Muscle of leg (tissue), 11 donors: ENCODE measurements around the gene C19orf18. TPM values are rescaled to one million over a fixed set of nuclear protein-coding genes. Genes with fewer than 3 reads are reported as not detected.

Source experiments
- DNase-seq: peaks from one replicate; pipeline ENCODE4 v3.0.0; 2013
- H3K27ac ChIP-seq: one replicate; pipeline ENCODE4 v1.5.1; 2013; ENCODE audit warnings: mild to moderate bottlenecking, low read length, control low read depth
- H3K27me3 ChIP-seq: one replicate; pipeline ENCODE4 v1.6.1; 2013; ENCODE audit warnings: low read length; ENCODE audit not compliant: control insufficient read depth, insufficient read depth
- H3K36me3 ChIP-seq: one replicate; pipeline ENCODE4 v1.6.1; 2013; ENCODE audit warnings: low read length; ENCODE audit not compliant: control insufficient read depth, insufficient read depth
- H3K4me1 ChIP-seq: one replicate; pipeline ENCODE4 v1.6.1; 2013; ENCODE audit warnings: low read length; ENCODE audit not compliant: control insufficient read depth, insufficient read depth
- H3K4me3 ChIP-seq: one replicate; pipeline ENCODE4 v1.5.1; 2013; ENCODE audit warnings: low read length, control low read depth
- H3K9me3 ChIP-seq: replicated peaks from 2 replicates; pipeline ENCODE4 v1.6.1; 2013; ENCODE audit warnings: low read depth, low read length; ENCODE audit not compliant: control insufficient read depth
- WGBS: methylation state at CpG from one replicate; pipeline ENCODE4 v1.1.5; 2013; ENCODE audit warnings: missing lambda C conversion rate; ENCODE audit not compliant: insufficient coverage; 5-methylcytosine and 5-hydroxymethylcytosine counted together
- polyA plus RNA-seq, 8 donors: library from polyadenylated mRNA; unstranded; fragments of 120-200 nt; gene quantifications; one replicate each; pipeline versions ENCODE4 v1.2.1 to v1.2.3, GENCODE V29; 2013; ENCODE audit warnings: inconsistent platforms in 1 of 8, low replicate concordance in 1 of 8; ENCODE audit not compliant: insufficient read length in 8 of 8, insufficient read depth in 1 of 8
- total RNA-seq: library from RNA; stranded (reverse); fragments of 120-200 nt; gene quantifications from one replicate; pipeline ENCODE4 v1.2.4, GENCODE V29; 2013

C19orf18 gene
- total and polyA plus RNA-seq, 9 donors: 0.31 to 2.4 (median 0.89) TPM

- no peak for DNase-seq
- WGBS: 23% methylated on average over 20 of the region's 31 CpGs
- peaks cover 54% of the 10 kb centered on the region for H3K36me3 ChIP-seq
- no peaks in the 10 kb centered on the region for H3K27me3 ChIP-seq
- peaks cover 35% of the 10 kb centered on the region for H3K9me3 ChIP-seq
- H3K4me1 ChIP-seq: peaks cover 20% of the 10 kb centered on the region
- H3K4me3 ChIP-seq: peak overlapping the region; percentile 99
- peak overlapping the region; percentile 93 for H3K27ac ChIP-seq
These were observed 29.0 kb upstream of the C19orf18 start for GRCh38 chr19:58003174-58003828.

DNA sequence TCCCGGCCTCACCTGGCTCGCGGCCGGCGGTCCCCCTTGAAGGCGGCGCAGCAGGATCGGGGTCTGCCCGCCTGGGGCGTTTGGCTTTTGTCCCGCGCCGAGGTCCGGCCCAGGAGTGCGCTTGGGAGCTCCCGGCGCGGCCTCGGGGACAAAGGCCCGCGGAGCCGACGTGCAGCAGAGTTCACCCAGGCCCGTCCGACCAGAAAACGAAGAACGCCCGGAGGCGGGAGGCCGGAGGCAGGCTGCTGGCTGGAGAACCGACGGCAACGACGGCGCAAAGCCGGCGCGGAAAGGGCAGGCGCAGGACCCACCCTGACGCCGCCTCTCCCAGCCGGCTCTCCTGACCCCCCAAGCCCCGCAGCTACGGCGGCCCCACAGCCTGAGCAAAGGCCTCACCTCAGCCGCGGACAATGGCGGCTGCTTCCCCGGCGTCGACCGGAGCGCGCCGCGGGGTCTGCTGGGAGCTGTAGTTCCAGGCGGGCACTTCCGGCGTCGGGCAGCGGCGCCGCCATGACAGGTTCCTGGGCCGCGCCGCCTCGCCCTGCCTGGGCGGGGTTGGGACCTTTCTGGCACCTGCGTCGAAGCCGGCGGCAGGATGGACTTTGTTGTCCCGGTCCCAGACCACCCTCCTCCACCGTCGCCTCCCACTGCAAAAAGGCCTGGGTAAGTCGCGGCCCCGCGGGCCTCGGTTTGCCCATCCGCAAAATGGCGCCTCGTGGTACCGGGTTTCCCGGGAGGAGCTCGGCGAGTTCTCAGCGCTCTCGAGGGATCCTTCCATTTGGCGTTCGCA, 28.2 kb upstream of the C19orf18 start, which contains the start of gene ZNF606:
Gene ZNF606 (minus strand): TSS at position 437 of the 790 bp plus-strand sequence. CDS start 1,501 bp downstream, outside the sequence.
- Histone ChIP-seq H3K4me3 (peak within 1 kb of the TSS; percentile 99), H3K27ac (peak within 1 kb of the TSS; percentile 93), H3K4me1 (peaks cover 20% of the 10 kb centered on the region), H3K27me3 (no peaks in the 10 kb centered on the region), H3K36me3 (peaks cover 58% of the 10 kb centered on the region), H3K9me3 (peaks cover 36% of the 10 kb centered on the region)
- under 1% methylated on average over 75 of the region's 91 CpGs for WGBS
- peak; percentile 96 for DNase-seq

GRCh38 chr19:58001895-58002369, 27.6 kb upstream of the C19orf18 start:
- 0% methylated on average over 21 of the region's 23 CpGs for WGBS
- no peaks in the 10 kb centered on the region for H3K27me3 ChIP-seq
- H3K36me3 ChIP-seq: peaks cover 58% of the 10 kb centered on the region
- peaks cover 20% of the 10 kb centered on the region for H3K4me1 ChIP-seq
- no peak for DNase-seq
- peaks cover 36% of the 10 kb centered on the region for H3K9me3 ChIP-seq
- peak overlapping the region; percentile 93 for H3K27ac ChIP-seq
- H3K4me3 ChIP-seq: peak overlapping the region; percentile 99

DNA sequence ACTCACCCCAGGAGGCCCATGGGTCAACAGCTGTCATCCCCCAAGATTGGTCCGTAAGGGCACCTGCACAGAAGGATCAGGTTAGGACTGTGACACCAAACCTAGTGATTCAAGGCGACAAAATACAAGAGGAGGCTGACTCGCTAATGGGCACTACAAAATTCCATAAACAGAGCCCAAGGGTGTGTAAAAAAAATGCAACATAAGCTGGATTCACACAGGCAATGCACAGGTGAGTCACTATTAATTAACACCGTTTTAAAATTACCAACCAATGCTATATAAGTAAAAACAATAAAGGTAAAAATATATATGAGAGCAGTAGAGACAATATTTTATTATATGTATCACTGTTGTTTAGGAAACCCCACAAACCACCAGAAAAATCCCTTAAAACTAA, 26.3 kb upstream of the C19orf18 start:
- Histone ChIP-seq H3K27me3 (no peaks in the 10 kb centered on the region), H3K27ac (no peak overlapping the region), H3K4me3 (no peak overlapping the region), H3K4me1 (peaks cover 20% of the 10 kb centered on the region), H3K9me3 (peaks cover 33% of the 10 kb centered on the region), H3K36me3 (peaks cover 52% of the 10 kb centered on the region)
- no peak for DNase-seq
- WGBS: no CpG with 5 or more reads among the region's 4 CpGs

DNA sequence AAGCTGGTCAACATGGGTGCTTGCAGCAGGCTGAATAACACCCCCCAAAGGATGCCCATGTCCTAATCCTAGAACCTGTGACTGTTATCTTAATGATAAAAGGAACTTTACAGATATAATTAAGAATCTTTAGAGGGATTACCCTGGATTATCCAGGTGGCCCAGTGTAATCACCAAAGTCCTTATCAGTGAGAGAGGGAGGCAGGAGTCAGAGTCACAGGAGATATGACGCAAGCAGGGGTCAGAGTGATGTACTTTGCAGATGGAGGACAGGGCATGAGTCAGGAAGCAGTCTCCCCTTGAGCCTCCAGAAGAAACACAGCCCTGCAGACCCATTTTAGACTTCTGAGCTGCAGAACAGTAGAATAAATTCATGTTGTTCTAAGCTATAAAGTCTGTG, 18.5 kb upstream of the C19orf18 start:
- Histone ChIP-seq H3K4me3 (no peak overlapping the region), H3K27me3 (no peaks in the 10 kb centered on the region), H3K4me1 (no peaks in the 10 kb centered on the region), H3K27ac (no peak overlapping the region), H3K36me3 (peaks cover 58% of the 10 kb centered on the region), H3K9me3 (peaks cover 59% of the 10 kb centered on the region)
- no CpG with 5 or more reads among the region's 1 CpG for WGBS
- no peak for DNase-seq

GRCh38 chr19:57978586-57979289, 4.4 kb upstream of the C19orf18 start:
- H3K36me3 ChIP-seq: peaks cover 64% of the 10 kb centered on the region
- no peaks in the 10 kb centered on the region for H3K27me3 ChIP-seq
- WGBS: no CpG with 5 or more reads among the region's 3 CpGs
- no peak for DNase-seq
- H3K27ac ChIP-seq: no peak overlapping the region
- peaks cover 89% of the 10 kb centered on the region for H3K9me3 ChIP-seq
- no peaks in the 10 kb centered on the region for H3K4me1 ChIP-seq
- no peak overlapping the region for H3K4me3 ChIP-seq

- H3K9me3 ChIP-seq: peaks cover 39% of the 10 kb centered on the region
- no peak for DNase-seq
- no peak overlapping the region for H3K27ac ChIP-seq
- H3K27me3 ChIP-seq: no peaks in the 10 kb centered on the region
- H3K4me1 ChIP-seq: no peaks in the 10 kb centered on the region
- no peaks in the 10 kb centered on the region for H3K36me3 ChIP-seq
- WGBS: 60% methylated on average over 1 of the region's 8 CpGs
- H3K4me3 ChIP-seq: no peak overlapping the region
These were observed 9.6 kb downstream of the C19orf18 start for GRCh38 chr19:57964761-57965160.

- H3K4me3 ChIP-seq: no peak overlapping the region
- H3K27me3 ChIP-seq: no peaks in the 10 kb centered on the region
- H3K9me3 ChIP-seq: peaks cover 41% of the 10 kb centered on the region
- no peaks in the 10 kb centered on the region for H3K36me3 ChIP-seq
- no peaks in the 10 kb centered on the region for H3K4me1 ChIP-seq
- no peak overlapping the region for H3K27ac ChIP-seq
- no CpG with 5 or more reads among the region's 1 CpG for WGBS
- DNase-seq: no peak
These were observed 12.5 kb downstream of the C19orf18 start for GRCh38 chr19:57961785-57962184.

DNA sequence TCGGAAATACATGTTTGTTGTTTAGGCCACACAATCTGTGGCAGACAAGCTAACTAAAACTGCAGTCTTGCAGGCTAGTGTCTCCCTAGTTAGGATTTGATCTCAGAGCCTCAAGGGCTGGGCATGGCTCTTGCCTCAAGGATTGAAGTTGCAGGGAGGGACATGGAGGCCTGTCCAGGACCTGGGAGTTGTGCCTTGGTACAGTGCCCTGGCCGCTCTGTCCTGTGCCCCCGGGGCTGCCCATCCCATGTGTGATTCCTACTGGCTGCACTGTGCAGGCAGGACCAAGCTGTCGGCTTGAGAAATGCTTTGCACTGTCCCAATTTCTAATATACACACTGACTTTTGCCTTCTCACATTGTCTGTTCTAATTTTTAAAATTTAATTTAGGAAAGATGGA, 19.3 kb downstream of the C19orf18 start:
- WGBS: 86% methylated on average over 1 of the region's 4 CpGs

GRCh38 chr19:57949702-57950101, 24.6 kb downstream of the C19orf18 start:
- H3K4me1 ChIP-seq: peaks cover 10% of the 10 kb centered on the region
- WGBS: 93% methylated on average over 9 of the region's 12 CpGs

More for the DNA sequence above, 19.3 kb downstream of the C19orf18 start:
- Histone ChIP-seq H3K27me3 (no peaks in the 10 kb centered on the region), H3K4me1 (no peaks in the 10 kb centered on the region), H3K27ac (no peak overlapping the region), H3K9me3 (peaks cover 39% of the 10 kb centered on the region), H3K4me3 (no peak overlapping the region), H3K36me3 (no peaks in the 10 kb centered on the region)
- DNase-seq: no peak

More at GRCh38 chr19:57949702-57950101, 24.6 kb downstream of the C19orf18 start:
- no peak for DNase-seq
- Histone ChIP-seq H3K9me3 (peaks cover 27% of the 10 kb centered on the region), H3K36me3 (no peaks in the 10 kb centered on the region), H3K27ac (no peak overlapping the region), H3K4me3 (no peak overlapping the region), H3K27me3 (no peaks in the 10 kb centered on the region)
